B cell (primary cell): ENCODE results near the gene ZNF112.

Source experiments
- CTCF ChIP-seq: fragments of 200-600 bp; IDR thresholded peaks from one replicate; pipeline ENCODE4 v1.8.0; 2022; ENCODE audit warnings: antibody characterized with exemption, mild to moderate bottlenecking
- EZH2 ChIP-seq: IDR thresholded peaks from 2 replicates; pipeline ENCODE4 v1.6.1; 2012; ENCODE audit warnings: borderline replicate concordance, low read depth, mild to moderate bottlenecking, moderate library complexity, low read length; ENCODE audit not compliant: insufficient read depth, poor library complexity, severe bottlenecking

- TF ChIP-seq CTCF (no peak), EZH2 (no peak)
Observed at GRCh38 chr19:44277331-44277730, 79.1 kb downstream of the ZNF112 start.
